DOHH2 (cell line): ENCODE measurements around the gene ZNF638.

Experiments
- H3F3A ChIP-seq: fragments of 200-600 bp; sonication (generic), shearing (Covaris generic); 2 replicates; pipeline ENCODE4 v1.6.0; 2016; ENCODE audit warnings: antibody characterized with exemption, mild to moderate bottlenecking; ENCODE audit not compliant: control insufficient read depth, insufficient read depth
- H3K27ac ChIP-seq: fragments of 200-600 bp; sonication (generic); 2 replicates; pipeline ENCODE4 v1.5.1; 2014; ENCODE audit warnings: low read depth, mild to moderate bottlenecking, low read length, moderate library complexity
- H3K27me3 ChIP-seq: fragments of 200-600 bp; sonication (generic); 2 replicates; pipeline ENCODE4 v1.6.1; 2014; ENCODE audit warnings: mild to moderate bottlenecking, low read length, mixed read lengths; ENCODE audit not compliant: control insufficient read depth
- H3K36me3 ChIP-seq: fragments of 200-600 bp; sonication (generic); 2 replicates; pipeline ENCODE4 v1.6.1; 2014; ENCODE audit warnings: mild to moderate bottlenecking, low read length, moderate library complexity, mixed read lengths; ENCODE audit not compliant: control insufficient read depth
- H3K4me1 ChIP-seq: fragments of 200-600 bp; sonication (generic); 2 replicates; pipeline ENCODE4 v1.6.1; 2014; ENCODE audit warnings: mild to moderate bottlenecking, low read length, mixed read lengths; ENCODE audit not compliant: control insufficient read depth
- H3K4me2 ChIP-seq: fragments of 200-600 bp; sonication (generic); 2 replicates; pipeline ENCODE4 v1.6.0; 2014; ENCODE audit warnings: mild to moderate bottlenecking, low read length, moderate library complexity
- H3K4me3 ChIP-seq: fragments of 200-600 bp; sonication (generic); 2 replicates; pipeline ENCODE4 v1.5.1; 2014; ENCODE audit warnings: mild to moderate bottlenecking, low read length, mixed read lengths
- H3K79me2 ChIP-seq: fragments of 200-600 bp; sonication (generic); 2 replicates; pipeline ENCODE4 v1.6.1; 2014; ENCODE audit warnings: mild to moderate bottlenecking, low read length, mixed read lengths; ENCODE audit not compliant: control insufficient read depth
- H3K9me2 ChIP-seq: fragments of 200-600 bp; sonication (generic); replicated peaks from 2 replicates; pipeline ENCODE4 v1.6.1; 2014; ENCODE audit warnings: mild to moderate bottlenecking, low read length, mixed read lengths; ENCODE audit not compliant: control insufficient read depth
- H3K9me3 ChIP-seq: fragments of 200-600 bp; sonication (generic); 2 replicates; pipeline ENCODE4 v1.6.1; 2014; ENCODE audit warnings: antibody characterized with exemption, low read length, mixed read lengths; ENCODE audit not compliant: control insufficient read depth, insufficient read depth
- H4K20me1 ChIP-seq: fragments of 200-600 bp; sonication (generic); 2 replicates; pipeline ENCODE4 v1.6.0; 2014; ENCODE audit warnings: low read depth, mild to moderate bottlenecking, antibody characterized with exemption, low read length, moderate library complexity; ENCODE audit not compliant: control insufficient read depth, insufficient read depth
- CTCF ChIP-seq: fragments of 200-600 bp; sonication (generic); IDR thresholded peaks from one replicate; pipeline ENCODE4 v1.5.1; 2014; ENCODE audit warnings: antibody characterized with exemption, mild to moderate bottlenecking, low read depth, low read length; ENCODE audit not compliant: poor library complexity, severe bottlenecking
- EZH2phosphoT487 ChIP-seq: fragments of 200-600 bp; sonication (generic); IDR thresholded peaks from 2 replicates; pipeline ENCODE4 v1.6.1; 2017; ENCODE audit warnings: borderline replicate concordance, mild to moderate bottlenecking, antibody characterized with exemption, low read length, moderate library complexity, mixed read lengths

The ZNF638 gene

GRCh38 chr2:71474116-71474743 is 142.6 kb downstream of the ZNF638 start:
- no peaks in the 10 kb centered on the region for H3K79me2 ChIP-seq
- H3K36me3 ChIP-seq: no peaks in the 10 kb centered on the region
- H3K4me1 ChIP-seq: peaks cover 28% of the 10 kb centered on the region
- H3F3A ChIP-seq: no peaks in the 10 kb centered on the region
- H3K9me3 ChIP-seq: no peaks in the 10 kb centered on the region
- no peaks in the 10 kb centered on the region for H4K20me1 ChIP-seq
- H3K9me2 ChIP-seq: no peaks in the 10 kb centered on the region
- H3K27me3 ChIP-seq: peaks cover 6% of the 10 kb centered on the region
- no peak overlapping the region for H3K4me2 ChIP-seq
- no peak overlapping the region for H3K4me3 ChIP-seq
- TF ChIP-seq CTCF (no peak), EZH2phosphoT487 (no peak)
- H3K27ac ChIP-seq: no peak overlapping the region

- no peaks in the 10 kb centered on the region for H3K9me3 ChIP-seq
- H3K4me1 ChIP-seq: peaks cover 28% of the 10 kb centered on the region
- H3K27ac ChIP-seq: no peak overlapping the region
- H3K36me3 ChIP-seq: no peaks in the 10 kb centered on the region
- no peaks in the 10 kb centered on the region for H4K20me1 ChIP-seq
- H3K4me3 ChIP-seq: no peak overlapping the region
- TF ChIP-seq CTCF: no peak
- TF ChIP-seq EZH2phosphoT487: no peak
- peaks cover 2% of the 10 kb centered on the region for H3K27me3 ChIP-seq
- H3K9me2 ChIP-seq: no peaks in the 10 kb centered on the region
- H3K4me2 ChIP-seq: no peak overlapping the region
- H3K79me2 ChIP-seq: no peaks in the 10 kb centered on the region
- H3F3A ChIP-seq: no peaks in the 10 kb centered on the region
Measured at GRCh38 chr2:71474744-71475397, 143.3 kb downstream of the ZNF638 start.

GRCh38 chr2:71476495-71476894 is 144.9 kb downstream of the ZNF638 start:
- Histone ChIP-seq H3K9me3 (no peaks in the 10 kb centered on the region), H3K36me3 (no peaks in the 10 kb centered on the region), H3K79me2 (no peaks in the 10 kb centered on the region), H3F3A (no peaks in the 10 kb centered on the region), H3K27me3 (no peaks in the 10 kb centered on the region), H3K4me3 (no peak overlapping the region), H3K4me2 (no peak overlapping the region), H3K27ac (no peak overlapping the region), H3K4me1 (peaks cover 28% of the 10 kb centered on the region), H3K9me2 (no peaks in the 10 kb centered on the region), H4K20me1 (no peaks in the 10 kb centered on the region)
- TF ChIP-seq EZH2phosphoT487 (no peak), CTCF (no peak)
